ENCODE data around the gene ZSCAN16.
"Not testable (repeated sequence)": the region's sequence is repeated elsewhere in the genome, so short reads cannot be mapped to it uniquely, and the experiment has no call there.

The ZSCAN16 gene

GRCh38 chr6:28089054-28089453, 35.4 kb upstream of the ZSCAN16 start:
- CTCF ChIA-PET, result interaction anchor here (0.7 to 2.0 kb wide), 3 partner anchors 16 to 24 kb away, joined by 3 to 7 read pairs (median 3); no protein-coding TSS in a partner anchor
- POLR2A ChIA-PET, result no interaction called here
- DNase-seq (ENCODE audit: extremely low spot score), result no peak
- no peak for TF ChIP-seq CTCF (IDR thresholded peaks at IDR 0.05; ENCODE audit: control extremely low read depth, extremely low read depth, low read depth, missing control alignments)

- no peak for DNase-seq (ENCODE audit: extremely low spot score)
- CTCF ChIA-PET, result no interaction called here
- POLR2A ChIA-PET, result no interaction called here
- no peak for TF ChIP-seq CTCF (IDR thresholded peaks at IDR 0.05; ENCODE audit: control extremely low read depth, extremely low read depth, low read depth, missing control alignments)
Observed at GRCh38 chr6:28090917-28091586, 33.4 kb upstream of the ZSCAN16 start.

GRCh38 chr6:28102222-28102621, 22.2 kb upstream of the ZSCAN16 start:
- POLR2A ChIA-PET; CTCF ChIA-PET; DNase-seq (ENCODE audit: extremely low spot score): not testable (repeated sequence)

GRCh38 chr6:28102699-28103098, 21.7 kb upstream of the ZSCAN16 start:
- DNase-seq (ENCODE audit: extremely low spot score); CTCF ChIA-PET; POLR2A ChIA-PET: not testable (repeated sequence)

- CTCF ChIA-PET, result interaction anchor here (0.8 to 2.2 kb wide), 17 partner anchors 8 to 819 kb away, joined by 3 to 20 read pairs (median 5); partner anchors contain the start of genes TRIM27 and ZSCAN16
- peak; percentile 50 for TF ChIP-seq CTCF (IDR thresholded peaks at IDR 0.05; ENCODE audit: control extremely low read depth, extremely low read depth, low read depth, missing control alignments)
- peak; percentile 92 for DNase-seq (ENCODE audit: extremely low spot score)
- POLR2A ChIA-PET, result interaction anchor here (0.7 to 1.0 kb wide), 4 partner anchors 21 to 212 kb away, joined by 3 read pairs; partner anchors contain the start of gene ZNF165
Observed at GRCh38 chr6:28104392-28105244, 19.8 kb upstream of the ZSCAN16 start.

- ChIA-PET CTCF (interaction anchor here (0.8 to 2.2 kb wide), 17 partner anchors 8 to 819 kb away, joined by 3 to 20 read pairs (median 5); partner anchors contain the start of genes TRIM27 and ZSCAN16), POLR2A (interaction anchor here (0.8 to 1.0 kb wide), 3 partner anchors 20 to 27 kb away, joined by 3 read pairs; partner anchors contain the start of gene ZNF165)
- DNase-seq (ENCODE audit: extremely low spot score), result peak; percentile 29
Observed at GRCh38 chr6:28105245-28105639, 19.2 kb upstream of the ZSCAN16 start.

GRCh38 chr6:28107506-28107905, 16.9 kb upstream of the ZSCAN16 start:
- TF ChIP-seq CTCF (IDR thresholded peaks at IDR 0.05; ENCODE audit: control extremely low read depth, extremely low read depth, low read depth, missing control alignments), result no peak
- POLR2A ChIA-PET, result no interaction called here
- DNase-seq (ENCODE audit: extremely low spot score), result no peak
- CTCF ChIA-PET, result interaction anchor here (1.0 to 2.6 kb wide), 3 partner anchors 10 to 18 kb away, joined by 3 to 9 read pairs (median 3); no protein-coding TSS in a partner anchor

More at GRCh38 chr6:28105245-28105639, 19.2 kb upstream of the ZSCAN16 start:
- TF ChIP-seq CTCF (IDR thresholded peaks at IDR 0.05; ENCODE audit: control extremely low read depth, extremely low read depth, low read depth, missing control alignments), result peak; percentile 13

Data from GM10248 (cell line).